Activated CD4-positive, alpha-beta memory T cell treated with anti-CD3 and anti-CD28 coated beads for 36 hours (primary cell): ENCODE measurements around the gene SLC24A3. TPM values are rescaled to one million over a fixed set of nuclear protein-coding genes. Genes with fewer than 3 reads are reported as not detected.
A peak's percentile ranks its signal among the peaks of the same experiment; 100 is the strongest.

Experiments used
- CTCF ChIA-PET: fragments of 350-600 bp; sonication (Branson Sonifier 250); formaldehyde crosslinking; loops from one replicate; lab custom pipeline; 2021; ENCODE audit warnings: antibody characterized with exemption, inconsistent platforms; lab: Charles Lee
- POLR2A ChIA-PET: fragments of 350-600 bp; sonication (Branson Sonifier 250); formaldehyde crosslinking; loops from one replicate; lab custom pipeline; 2021; ENCODE audit warnings: antibody characterized with exemption; lab: Charles Lee
- DNase-seq: peaks from one replicate; pipeline ENCODE4 v3.0.0-alpha.2; 2020
- H3K27ac Mint-ChIP-seq: one replicate; pipeline ENCODE4 v1.8.0; 2021; ENCODE audit warnings: mixed read lengths
- H3K27me3 Mint-ChIP-seq: one replicate; pipeline ENCODE4 v1.8.0; 2021; ENCODE audit warnings: mixed read lengths
- H3K36me3 Mint-ChIP-seq: one replicate; pipeline ENCODE4 v1.8.0; 2021; ENCODE audit warnings: mixed read lengths
- H3K4me1 Mint-ChIP-seq: one replicate; pipeline ENCODE4 v1.8.0; 2021; ENCODE audit warnings: low read depth, mixed read lengths
- H3K4me3 Mint-ChIP-seq: one replicate; pipeline ENCODE4 v1.8.0; 2021; ENCODE audit warnings: mild to moderate bottlenecking, mixed read lengths
- H3K9me3 Mint-ChIP-seq: one replicate; pipeline ENCODE4 v1.8.0; 2021; ENCODE audit warnings: mixed read lengths
- intact Hi-C: fragments of 100-400 bp; cut with micrococcal nuclease; formaldehyde crosslinking; loops from one replicate; pipeline ENCODE4 v1.15.1; 2023
- total RNA-seq, 2 experiments: library from RNA; stranded (reverse); gene quantifications; one replicate each; pipeline ENCODE4 v1.2.3, GENCODE V29; 2021

SLC24A3 gene
- total RNA-seq, 2 experiments from 2014 or later = not detected

DNA sequence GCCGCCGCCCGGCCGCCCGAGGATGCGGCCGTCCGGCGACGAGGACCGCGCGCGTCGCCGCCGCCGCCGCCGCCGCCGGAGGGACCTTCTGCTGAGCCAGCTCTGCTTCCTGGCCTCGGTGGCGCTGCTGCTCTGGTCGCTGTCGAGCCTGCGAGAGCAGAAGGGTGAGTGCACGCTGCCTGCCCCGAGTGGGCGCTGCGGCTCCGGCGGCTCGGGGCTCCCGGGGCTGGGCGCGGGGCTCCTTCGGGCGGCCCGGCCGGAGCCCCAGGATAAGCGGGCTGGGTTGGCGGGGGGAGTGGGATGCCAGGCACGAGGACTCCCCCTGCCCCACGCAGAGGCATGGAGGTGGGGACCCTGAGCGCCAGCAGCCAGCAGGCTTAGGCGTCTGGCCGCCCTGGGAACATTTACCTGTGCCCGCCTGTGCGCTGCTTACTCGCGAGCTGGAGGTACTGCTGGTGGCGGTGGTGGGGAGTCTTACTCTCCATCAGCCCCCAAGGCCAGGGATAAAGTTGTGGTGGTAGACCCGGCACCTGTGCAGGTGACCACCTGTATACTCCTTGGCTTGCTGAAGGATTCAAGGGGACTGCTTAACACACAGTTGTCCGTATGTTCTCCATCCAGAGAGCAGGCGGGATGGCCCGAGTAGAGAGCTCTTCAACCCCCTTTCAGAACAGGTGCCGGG, 520 bp downstream of the SLC24A3 start:
- ChIA-PET POLR2A (interaction anchor here (0.6 kb wide), 1 partner anchor 15 kb away, joined by 3 read pairs; no protein-coding TSS in a partner anchor), CTCF (no interaction called here)
- intact Hi-C loops = no loop called here
- H3K27me3 Mint-ChIP-seq = peaks cover 35% of the 10 kb centered on the region
- no peak overlapping the region for H3K27ac Mint-ChIP-seq
- no peak overlapping the region for H3K4me3 Mint-ChIP-seq
- no peaks in the 10 kb centered on the region for H3K4me1 Mint-ChIP-seq
- H3K9me3 Mint-ChIP-seq = no peaks in the 10 kb centered on the region
- H3K36me3 Mint-ChIP-seq = no peaks in the 10 kb centered on the region
- DNase-seq = peak; percentile 26

DNA sequence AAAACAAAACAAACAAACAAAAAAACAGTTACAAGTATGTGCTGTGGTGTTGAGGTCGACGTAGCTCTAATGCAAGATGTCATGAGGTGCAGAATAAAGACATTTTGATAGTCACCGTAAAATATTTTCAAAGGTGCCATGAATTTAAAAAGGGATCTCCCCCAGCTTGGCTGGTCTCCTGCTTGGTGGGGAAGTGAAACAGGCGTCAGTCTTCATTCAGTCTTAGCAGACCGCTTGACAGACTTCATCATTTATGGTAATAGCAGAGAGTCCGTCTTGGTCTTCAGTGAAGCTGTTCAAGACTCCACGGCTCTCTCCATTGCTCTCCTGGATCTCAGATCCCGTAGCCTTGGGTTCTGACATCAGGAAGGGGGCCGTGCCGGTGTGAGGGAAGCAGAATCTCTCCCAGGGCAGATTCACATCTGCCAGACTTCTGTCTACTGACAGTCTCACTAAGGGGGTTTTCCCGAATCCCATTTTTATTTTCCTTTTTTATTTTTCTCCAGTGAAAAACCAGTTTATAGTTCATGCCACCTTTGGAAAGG, 1.6 kb downstream of the SLC24A3 start:
- POLR2A ChIA-PET = no interaction called here
- CTCF ChIA-PET = no interaction called here
- H3K36me3 Mint-ChIP-seq = no peaks in the 10 kb centered on the region
- intact Hi-C loops = no loop called here
- DNase-seq = no peak
- H3K27me3 Mint-ChIP-seq = peaks cover 35% of the 10 kb centered on the region
- no peak overlapping the region for H3K4me3 Mint-ChIP-seq
- H3K4me1 Mint-ChIP-seq = no peaks in the 10 kb centered on the region
- no peak overlapping the region for H3K27ac Mint-ChIP-seq
- H3K9me3 Mint-ChIP-seq = no peaks in the 10 kb centered on the region

GRCh38 chr20:19218411-19218810, 6.0 kb downstream of the SLC24A3 start:
- ChIA-PET CTCF (no interaction called here), POLR2A (no interaction called here)
- H3K27ac Mint-ChIP-seq = no peak overlapping the region

DNA sequence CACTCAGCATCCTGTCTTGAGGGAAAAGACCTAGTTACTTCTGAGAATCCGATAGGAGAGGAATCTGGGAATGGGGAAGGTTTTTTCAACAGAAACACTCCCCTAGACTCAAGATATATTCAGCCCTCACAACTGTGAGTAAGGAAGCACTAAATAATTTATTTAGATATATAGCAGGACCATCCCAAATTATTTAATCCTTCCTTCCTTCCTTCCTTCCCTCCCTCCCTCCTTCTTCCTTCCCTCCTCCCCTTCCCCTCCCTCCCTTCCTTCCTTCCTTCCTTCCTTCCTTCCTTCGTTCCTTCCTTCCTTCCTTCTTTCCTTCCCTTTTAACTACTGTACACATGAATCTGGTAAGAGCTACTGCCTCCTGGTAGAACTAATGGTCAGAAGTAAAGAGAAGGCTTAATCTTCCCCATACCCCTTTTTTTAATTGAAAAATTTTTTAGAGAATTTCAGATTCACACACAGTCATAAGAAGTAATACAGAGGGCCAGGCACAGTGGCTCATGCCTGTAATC, 10.1 kb downstream of the SLC24A3 start:
- CTCF ChIA-PET = no interaction called here

More at GRCh38 chr20:19218411-19218810, 6.0 kb downstream of the SLC24A3 start:
- no peak for DNase-seq
- intact Hi-C loops = no loop called here
- no peaks in the 10 kb centered on the region for H3K36me3 Mint-ChIP-seq
- H3K4me3 Mint-ChIP-seq = no peak overlapping the region
- no peaks in the 10 kb centered on the region for H3K4me1 Mint-ChIP-seq
- H3K9me3 Mint-ChIP-seq = no peaks in the 10 kb centered on the region
- H3K27me3 Mint-ChIP-seq = peaks cover 15% of the 10 kb centered on the region

DNA sequence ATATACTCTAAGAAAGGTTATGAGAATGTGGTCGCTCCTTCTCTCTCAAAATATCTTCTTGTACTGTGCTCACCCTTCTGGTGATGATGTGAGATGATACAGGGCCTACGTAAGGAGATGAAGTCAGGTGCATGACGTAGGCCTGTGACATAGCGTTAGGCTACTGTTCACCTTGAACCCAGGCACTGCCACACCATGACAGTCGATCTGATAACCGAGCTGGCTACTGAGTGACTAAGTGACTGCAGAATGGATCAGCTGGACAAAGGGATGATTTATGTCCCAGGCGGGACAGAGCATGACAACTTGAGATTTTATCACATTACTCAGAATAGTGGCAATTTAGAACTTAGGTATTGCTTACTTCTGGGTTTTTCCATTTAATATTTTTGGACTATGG, 11.2 kb downstream of the SLC24A3 start:
- Mint-ChIP-seq H3K36me3 (no peaks in the 10 kb centered on the region), H3K4me3 (no peak overlapping the region), H3K4me1 (no peaks in the 10 kb centered on the region), H3K9me3 (peaks cover 11% of the 10 kb centered on the region), H3K27me3 (no peaks in the 10 kb centered on the region), H3K27ac (no peak overlapping the region)
- intact Hi-C loops = no loop called here
- no peak for DNase-seq
- ChIA-PET CTCF (no interaction called here), POLR2A (no interaction called here)

More for the DNA sequence above, 10.1 kb downstream of the SLC24A3 start:
- intact Hi-C loops = no loop called here
- Mint-ChIP-seq H3K4me1 (no peaks in the 10 kb centered on the region), H3K27me3 (no peaks in the 10 kb centered on the region), H3K4me3 (no peak overlapping the region), H3K27ac (no peak overlapping the region), H3K9me3 (peaks cover 11% of the 10 kb centered on the region), H3K36me3 (no peaks in the 10 kb centered on the region)
- POLR2A ChIA-PET = no interaction called here
- DNase-seq = no peak

DNA sequence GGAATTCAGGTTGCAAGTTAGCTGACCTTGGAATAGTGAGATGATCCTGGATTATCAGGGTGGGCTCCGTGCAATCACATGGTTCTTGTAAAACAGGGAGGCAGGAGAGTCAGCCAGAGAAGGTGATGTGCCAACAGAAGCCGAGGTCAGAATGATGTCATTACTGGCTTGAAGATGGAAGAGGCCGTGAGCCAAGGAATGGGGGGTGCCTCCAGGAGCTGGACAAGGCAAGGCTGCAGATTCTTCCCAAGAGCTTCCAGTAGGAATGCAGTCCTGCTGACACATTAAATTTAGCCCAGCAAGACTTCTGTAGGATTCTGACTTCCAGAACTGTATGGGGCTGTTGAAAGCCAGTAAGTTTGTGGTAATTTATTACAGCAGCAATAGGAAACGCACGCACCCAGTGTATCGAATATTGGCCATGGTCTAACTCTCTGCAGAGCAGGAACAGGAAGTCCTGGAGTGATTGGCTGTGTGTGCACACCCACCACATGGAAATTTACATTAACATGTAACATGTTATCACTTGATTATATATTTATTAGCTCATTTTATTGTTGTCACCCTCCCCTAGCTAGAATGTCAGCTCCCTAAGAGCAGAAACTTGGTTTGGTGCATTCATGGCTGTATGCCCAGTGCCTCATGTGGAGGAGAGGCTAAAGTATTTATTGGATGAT, 19.1 kb downstream of the SLC24A3 start:
- H3K27ac Mint-ChIP-seq = no peak overlapping the region
- no peaks in the 10 kb centered on the region for H3K36me3 Mint-ChIP-seq
- CTCF ChIA-PET = no interaction called here
- POLR2A ChIA-PET = no interaction called here
- H3K4me3 Mint-ChIP-seq = no peak overlapping the region
- no peaks in the 10 kb centered on the region for H3K4me1 Mint-ChIP-seq
- intact Hi-C loops = no loop called here
- H3K9me3 Mint-ChIP-seq = peaks cover 1% of the 10 kb centered on the region
- no peak for DNase-seq
- peaks cover 3% of the 10 kb centered on the region for H3K27me3 Mint-ChIP-seq

DNA sequence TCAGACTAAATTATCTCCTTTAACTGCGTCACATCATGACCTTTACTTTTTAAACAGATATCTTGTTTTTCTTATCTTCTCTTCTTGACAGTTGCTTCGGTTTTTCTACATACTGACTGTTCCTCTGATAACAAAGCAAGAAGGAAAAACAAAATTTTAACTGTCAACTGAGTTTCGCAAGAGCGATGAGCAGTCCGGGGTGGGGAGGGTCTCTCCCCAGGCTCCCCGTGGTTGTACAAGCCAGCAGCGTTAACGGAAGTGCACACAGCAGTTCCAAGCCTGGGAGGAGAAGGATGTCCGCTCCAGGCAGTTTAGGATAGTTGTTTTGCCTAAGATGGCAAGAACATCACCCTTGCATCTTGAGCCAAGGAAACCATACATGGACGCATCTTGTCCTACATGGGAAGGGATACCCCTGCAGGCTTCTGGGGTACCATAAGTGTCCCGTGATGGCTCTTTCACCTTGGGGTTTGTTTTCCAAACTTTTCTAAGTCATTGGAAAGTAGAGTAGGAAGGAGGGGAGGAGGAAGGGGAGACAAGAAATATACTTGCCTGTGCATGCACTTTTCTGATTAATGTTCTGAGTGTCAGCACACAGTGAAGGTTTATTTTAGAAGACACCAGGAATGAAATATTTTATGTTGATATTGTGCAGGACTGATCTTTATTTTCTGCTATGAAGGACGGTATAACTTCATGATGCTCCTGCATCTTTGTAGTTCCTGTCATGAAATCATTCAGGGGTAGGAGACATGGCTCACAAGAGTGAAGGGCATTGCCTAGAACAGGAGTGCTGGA, 20.8 kb downstream of the SLC24A3 start:
- no peak overlapping the region for H3K4me3 Mint-ChIP-seq
- intact Hi-C loops = no loop called here
- CTCF ChIA-PET = no interaction called here
- DNase-seq = no peak
- H3K27me3 Mint-ChIP-seq = peaks cover 3% of the 10 kb centered on the region
- no peaks in the 10 kb centered on the region for H3K4me1 Mint-ChIP-seq
- no peaks in the 10 kb centered on the region for H3K9me3 Mint-ChIP-seq
- H3K27ac Mint-ChIP-seq = no peak overlapping the region
- POLR2A ChIA-PET = no interaction called here
- H3K36me3 Mint-ChIP-seq = no peaks in the 10 kb centered on the region

DNA sequence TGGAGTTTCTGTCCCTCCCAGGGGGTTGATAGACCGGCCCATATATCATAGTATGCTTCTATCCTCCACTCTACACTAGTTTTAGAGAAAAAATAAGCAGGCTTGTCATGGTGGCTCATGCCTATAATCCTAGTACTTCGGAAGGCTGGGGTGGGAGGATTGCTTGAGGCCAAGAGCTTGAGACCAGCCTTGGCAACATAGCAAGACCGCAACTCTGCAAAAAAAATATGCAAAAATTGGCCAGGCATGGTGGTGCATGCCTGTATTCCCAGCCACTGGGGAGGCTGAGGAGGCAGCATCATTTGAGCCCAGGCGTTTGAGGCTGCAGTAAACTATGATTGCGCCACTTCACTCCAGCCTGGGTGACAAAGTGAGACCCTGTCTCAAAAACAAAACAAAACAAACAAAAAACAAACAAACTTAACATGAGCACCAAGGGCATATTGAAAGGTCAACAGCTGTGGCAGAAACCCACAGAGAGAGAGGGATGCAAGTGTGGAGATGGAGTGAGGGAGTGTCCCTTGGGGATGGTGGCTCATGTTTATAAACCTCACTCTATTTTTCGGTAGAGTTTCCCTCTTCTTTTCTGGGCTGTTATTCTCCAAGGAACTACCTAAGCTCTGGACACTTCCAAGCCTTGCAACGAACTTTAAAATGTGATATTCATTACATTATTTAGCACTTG, 24.1 kb downstream of the SLC24A3 start:
- Mint-ChIP-seq H3K9me3 (no peaks in the 10 kb centered on the region), H3K4me1 (no peaks in the 10 kb centered on the region), H3K4me3 (no peak overlapping the region), H3K27ac (no peak overlapping the region), H3K36me3 (no peaks in the 10 kb centered on the region), H3K27me3 (peaks cover 3% of the 10 kb centered on the region)
- intact Hi-C loops = no loop called here
- ChIA-PET POLR2A (no interaction called here), CTCF (no interaction called here)
- DNase-seq = no peak

GRCh38 chr20:19241440-19241839, 29.0 kb downstream of the SLC24A3 start:
- Mint-ChIP-seq H3K9me3 (no peaks in the 10 kb centered on the region), H3K4me1 (no peaks in the 10 kb centered on the region), H3K27ac (no peak overlapping the region), H3K36me3 (no peaks in the 10 kb centered on the region), H3K27me3 (no peaks in the 10 kb centered on the region), H3K4me3 (no peak overlapping the region)
- POLR2A ChIA-PET = no interaction called here
- CTCF ChIA-PET = interaction anchor here (0.6 kb wide), 1 partner anchor 586 kb away, joined by 3 read pairs; no protein-coding TSS in a partner anchor
- DNase-seq = no peak
- intact Hi-C loops = no loop called here

DNA sequence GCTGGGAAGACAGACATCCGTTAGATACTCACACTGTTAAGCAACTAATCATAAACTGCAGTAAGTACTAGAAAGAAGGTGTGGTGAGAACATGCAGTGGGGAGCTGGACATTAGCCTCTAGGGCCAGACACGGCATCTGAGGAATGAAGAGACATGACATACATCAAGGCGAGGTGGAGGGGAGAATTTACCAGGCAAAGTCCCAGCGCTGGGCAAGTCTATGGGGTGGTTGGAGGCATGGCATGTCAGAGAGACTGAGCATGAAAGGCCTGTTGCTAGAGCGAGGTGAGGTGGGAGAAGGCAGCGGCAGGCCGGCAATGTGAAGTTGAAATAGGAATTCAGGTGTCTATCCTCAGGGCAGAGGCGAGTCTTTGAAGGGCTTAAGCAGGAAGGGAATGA, 31.8 kb downstream of the SLC24A3 start:
- no peak overlapping the region for H3K4me3 Mint-ChIP-seq
- H3K27me3 Mint-ChIP-seq = no peaks in the 10 kb centered on the region
- H3K36me3 Mint-ChIP-seq = no peaks in the 10 kb centered on the region
- ChIA-PET CTCF (no interaction called here), POLR2A (no interaction called here)
- intact Hi-C loops = no loop called here
- H3K9me3 Mint-ChIP-seq = no peaks in the 10 kb centered on the region
- no peaks in the 10 kb centered on the region for H3K4me1 Mint-ChIP-seq
- no peak overlapping the region for H3K27ac Mint-ChIP-seq
- DNase-seq = no peak

- Mint-ChIP-seq H3K9me3 (no peaks in the 10 kb centered on the region), H3K4me3 (no peak overlapping the region), H3K27me3 (no peaks in the 10 kb centered on the region), H3K4me1 (no peaks in the 10 kb centered on the region), H3K36me3 (no peaks in the 10 kb centered on the region), H3K27ac (no peak overlapping the region)
- ChIA-PET POLR2A (no interaction called here), CTCF (interaction anchor here (0.7 to 1.5 kb wide), 2 partner anchors 44 to 617 kb away, joined by 3 read pairs; no protein-coding TSS in a partner anchor)
- DNase-seq = no peak
- intact Hi-C loops = no loop called here
Measured at GRCh38 chr20:19249106-19249879, 36.9 kb downstream of the SLC24A3 start.
